ENCODE measurements around the gene LMO3.

The LMO3 gene

GRCh38 chr12:16618256-16618655 is 12.3 kb upstream of the LMO3 start:
- H3K9me3 ChIP-seq, result no peaks in the 10 kb centered on the region
- H3K4me1 ChIP-seq (ENCODE audit: control insufficient read depth in 1 of 2, insufficient read depth in 1 of 2, low read depth in 1 of 2, low read length in 1 of 2), result no peaks in the 10 kb centered on the region
- H3K27me3 ChIP-seq, result no peaks in the 10 kb centered on the region
- H3K4me3 ChIP-seq (ENCODE audit: low read depth in 1 of 2, low read length in 1 of 2), result no peak overlapping the region
- H3K27ac ChIP-seq, result no peak overlapping the region
- TF ChIP-seq CTCF (IDR thresholded peaks at IDR 0.05), result no peak
- H3K36me3 ChIP-seq, result no peaks in the 10 kb centered on the region

GRCh38 chr12:16613199-16613598 is 7.2 kb upstream of the LMO3 start:
- Histone ChIP-seq H3K4me3 (ENCODE audit: low read depth in 1 of 2, low read length in 1 of 2) (no peak overlapping the region), H3K4me1 (ENCODE audit: control insufficient read depth in 1 of 2, insufficient read depth in 1 of 2, low read depth in 1 of 2, low read length in 1 of 2) (no peaks in the 10 kb centered on the region), H3K27ac (no peak overlapping the region), H3K36me3 (no peaks in the 10 kb centered on the region), H3K27me3 (peaks cover 40% of the 10 kb centered on the region), H3K9me3 (no peaks in the 10 kb centered on the region)
- TF ChIP-seq CTCF (IDR thresholded peaks at IDR 0.05), result no peak

GRCh38 chr12:16612647-16613046 is 6.7 kb upstream of the LMO3 start:
- no peaks in the 10 kb centered on the region for H3K9me3 ChIP-seq
- H3K4me3 ChIP-seq (ENCODE audit: low read depth in 1 of 2, low read length in 1 of 2), result no peak overlapping the region
- H3K4me1 ChIP-seq (ENCODE audit: control insufficient read depth in 1 of 2, insufficient read depth in 1 of 2, low read depth in 1 of 2, low read length in 1 of 2), result no peaks in the 10 kb centered on the region
- H3K36me3 ChIP-seq, result no peaks in the 10 kb centered on the region
- H3K27ac ChIP-seq, result no peak overlapping the region
- TF ChIP-seq CTCF (IDR thresholded peaks at IDR 0.05), result no peak
- H3K27me3 ChIP-seq, result peaks cover 46% of the 10 kb centered on the region

GRCh38 chr12:16611146-16611545 is 5.2 kb upstream of the LMO3 start:
- Histone ChIP-seq H3K27ac (no peak overlapping the region), H3K4me3 (ENCODE audit: low read depth in 1 of 2, low read length in 1 of 2) (no peak overlapping the region), H3K27me3 (peaks cover 61% of the 10 kb centered on the region), H3K9me3 (no peaks in the 10 kb centered on the region), H3K4me1 (ENCODE audit: control insufficient read depth in 1 of 2, insufficient read depth in 1 of 2, low read depth in 1 of 2, low read length in 1 of 2) (no peaks in the 10 kb centered on the region), H3K36me3 (no peaks in the 10 kb centered on the region)
- TF ChIP-seq CTCF (IDR thresholded peaks at IDR 0.05), result no peak

DNA sequence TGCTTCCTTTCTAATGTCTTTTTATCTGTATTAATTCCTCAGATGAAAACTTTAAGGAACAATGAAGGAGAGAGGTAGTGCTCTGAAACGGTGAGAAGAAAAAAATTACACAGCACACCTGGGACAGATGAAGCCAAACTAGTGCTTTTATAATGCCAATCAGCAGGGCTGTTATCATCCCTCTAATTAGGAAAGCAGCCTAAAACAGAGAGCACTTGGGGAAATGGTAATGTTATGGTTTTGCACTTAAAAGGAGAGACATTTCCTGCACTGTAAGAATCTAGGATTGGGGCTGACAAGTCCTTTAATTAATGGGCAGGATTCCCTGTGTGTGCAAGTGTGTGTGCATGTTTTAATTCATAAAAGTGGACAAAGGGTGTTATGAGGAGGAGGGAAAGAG is 4.8 kb upstream of the LMO3 start:
- Histone ChIP-seq H3K9me3 (no peaks in the 10 kb centered on the region), H3K27ac (no peak overlapping the region), H3K27me3 (peaks cover 65% of the 10 kb centered on the region), H3K4me3 (ENCODE audit: low read depth in 1 of 2, low read length in 1 of 2) (no peak overlapping the region), H3K4me1 (ENCODE audit: control insufficient read depth in 1 of 2, insufficient read depth in 1 of 2, low read depth in 1 of 2, low read length in 1 of 2) (no peaks in the 10 kb centered on the region), H3K36me3 (no peaks in the 10 kb centered on the region)
- no peak for TF ChIP-seq CTCF (IDR thresholded peaks at IDR 0.05)

- peaks cover 71% of the 10 kb centered on the region for H3K27me3 ChIP-seq
- H3K36me3 ChIP-seq, result no peaks in the 10 kb centered on the region
- TF ChIP-seq CTCF (IDR thresholded peaks at IDR 0.05), result no peak
- no peaks in the 10 kb centered on the region for H3K9me3 ChIP-seq
- H3K4me1 ChIP-seq (ENCODE audit: control insufficient read depth in 1 of 2, insufficient read depth in 1 of 2, low read depth in 1 of 2, low read length in 1 of 2), result no peaks in the 10 kb centered on the region
- H3K27ac ChIP-seq, result no peak overlapping the region
- no peak overlapping the region for H3K4me3 ChIP-seq (ENCODE audit: low read depth in 1 of 2, low read length in 1 of 2)
Observed at GRCh38 chr12:16610001-16610585, 4.1 kb upstream of the LMO3 start.

All from neutrophil (primary cell).